ENCODE data around the gene NELFB.
A peak's percentile ranks its signal among the peaks of the same experiment; 100 is the strongest.
"Not testable (repeated sequence)": the region's sequence is repeated elsewhere in the genome, so short reads cannot be mapped to it uniquely, and the experiment has no call there.

The NELFB gene

GRCh38 chr9:137235424-137236237 lies 19.5 kb upstream of the NELFB start:
- DNase-seq = no peak

- DNase-seq = peak; percentile 95
Measured at GRCh38 chr9:137236238-137236935, 18.7 kb upstream of the NELFB start.

GRCh38 chr9:137236936-137237421 lies 18.1 kb upstream of the NELFB start:
- no peak for DNase-seq

- DNase-seq = no peak
Measured at GRCh38 chr9:137237759-137238726, 17.1 kb upstream of the NELFB start.

GRCh38 chr9:137239541-137240200 lies 15.5 kb upstream of the NELFB start:
- DNase-seq = not testable (repeated sequence)

DNA sequence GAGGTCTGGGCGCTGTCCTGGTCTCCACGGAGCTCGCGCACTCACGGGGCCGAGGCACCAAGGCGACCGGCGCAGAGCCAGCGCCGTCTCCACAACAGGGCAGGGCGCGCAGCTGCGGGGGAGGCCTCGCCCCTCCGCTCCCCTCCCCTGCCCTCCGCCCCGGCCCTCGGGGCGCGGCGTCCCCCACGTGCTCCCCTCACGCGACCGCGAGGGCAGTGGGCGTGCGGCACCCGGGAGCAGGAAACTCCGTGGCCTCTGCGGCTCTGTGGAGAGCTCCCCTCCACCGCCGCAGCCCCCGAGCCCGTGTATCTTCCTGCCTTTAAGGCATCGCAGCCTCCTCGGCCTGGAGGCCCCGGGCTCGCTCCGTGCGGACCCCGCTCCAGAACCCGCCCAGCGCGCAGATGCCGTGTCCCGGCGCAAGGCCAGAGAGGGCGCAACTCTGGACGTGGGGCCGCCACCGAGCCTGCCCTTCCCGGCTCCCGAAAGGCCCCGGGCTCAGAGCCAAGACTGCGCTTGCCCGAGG lies 14.7 kb upstream of the NELFB start:
- peak in 1 of 2 experiments; percentile 71 for DNase-seq

- DNase-seq = peak; percentile 95 to 97
Measured at GRCh38 chr9:137240841-137241489, 14.2 kb upstream of the NELFB start, which contains the start of gene TUBB4B. Gene TUBB4B, plus strand, starts transcription at chr9:137241287. Its CDS starts 74 bp downstream, at chr9:137241361.

GRCh38 chr9:137241490-137242268 lies 13.4 kb upstream of the NELFB start:
- peak; percentile 62 to 68 for DNase-seq

GRCh38 chr9:137242269-137243203 lies 12.6 kb upstream of the NELFB start:
- no peak for DNase-seq

DNA sequence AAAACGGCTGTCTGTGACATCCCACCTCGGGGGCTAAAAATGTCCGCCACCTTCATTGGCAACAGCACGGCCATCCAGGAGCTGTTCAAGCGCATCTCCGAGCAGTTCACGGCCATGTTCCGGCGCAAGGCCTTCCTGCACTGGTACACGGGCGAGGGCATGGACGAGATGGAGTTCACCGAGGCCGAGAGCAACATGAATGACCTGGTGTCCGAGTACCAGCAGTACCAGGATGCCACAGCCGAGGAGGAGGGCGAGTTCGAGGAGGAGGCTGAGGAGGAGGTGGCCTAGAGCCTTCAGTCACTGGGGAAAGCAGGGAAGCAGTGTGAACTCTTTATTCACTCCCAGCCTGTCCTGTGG lies 11.9 kb upstream of the NELFB start:
- DNase-seq = not testable (repeated sequence)

DNA sequence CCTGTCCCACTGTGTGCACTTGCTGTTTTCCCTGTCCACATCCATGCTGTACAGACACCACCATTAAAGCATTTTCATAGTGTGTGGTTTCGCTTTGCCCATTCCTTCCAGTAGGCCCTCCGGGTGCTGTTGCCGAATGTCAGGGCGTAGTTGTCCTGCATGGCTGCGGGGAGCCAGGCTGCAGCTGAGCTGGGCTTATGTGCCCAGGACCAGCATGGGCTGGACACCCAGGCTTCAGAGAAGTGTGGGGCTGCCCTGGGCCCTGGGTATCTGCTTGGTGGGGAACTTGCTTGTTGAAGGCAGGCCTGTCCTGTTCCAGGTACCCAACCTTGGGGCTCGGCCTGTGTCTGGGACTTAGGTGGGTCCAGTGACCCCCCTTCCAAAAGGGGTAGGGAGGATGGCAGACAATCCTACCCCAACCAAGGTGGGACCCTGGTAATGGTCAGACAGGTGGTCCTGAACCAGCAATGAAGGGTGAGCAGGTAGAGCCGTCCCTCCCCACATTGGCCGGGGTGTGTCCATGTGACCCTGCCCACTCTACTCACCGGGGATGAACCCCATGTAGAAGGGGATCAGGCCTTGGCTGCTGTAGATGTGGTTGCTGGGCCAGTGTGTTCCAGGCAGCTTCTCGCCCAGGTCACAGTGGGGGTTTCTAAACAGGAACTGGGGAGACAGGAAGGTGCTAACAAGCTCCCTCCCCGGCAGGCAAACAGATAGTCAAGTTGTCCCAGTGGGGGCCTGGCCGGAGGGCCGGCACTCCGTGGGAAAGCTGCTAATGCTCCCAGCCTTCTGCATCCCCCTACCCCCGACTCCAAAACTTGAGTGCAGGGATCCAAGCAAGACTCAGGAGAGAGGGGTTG lies 11.3 kb upstream of the NELFB start:
- DNase-seq = peak in 1 of 2 experiments; percentile 43

DNA sequence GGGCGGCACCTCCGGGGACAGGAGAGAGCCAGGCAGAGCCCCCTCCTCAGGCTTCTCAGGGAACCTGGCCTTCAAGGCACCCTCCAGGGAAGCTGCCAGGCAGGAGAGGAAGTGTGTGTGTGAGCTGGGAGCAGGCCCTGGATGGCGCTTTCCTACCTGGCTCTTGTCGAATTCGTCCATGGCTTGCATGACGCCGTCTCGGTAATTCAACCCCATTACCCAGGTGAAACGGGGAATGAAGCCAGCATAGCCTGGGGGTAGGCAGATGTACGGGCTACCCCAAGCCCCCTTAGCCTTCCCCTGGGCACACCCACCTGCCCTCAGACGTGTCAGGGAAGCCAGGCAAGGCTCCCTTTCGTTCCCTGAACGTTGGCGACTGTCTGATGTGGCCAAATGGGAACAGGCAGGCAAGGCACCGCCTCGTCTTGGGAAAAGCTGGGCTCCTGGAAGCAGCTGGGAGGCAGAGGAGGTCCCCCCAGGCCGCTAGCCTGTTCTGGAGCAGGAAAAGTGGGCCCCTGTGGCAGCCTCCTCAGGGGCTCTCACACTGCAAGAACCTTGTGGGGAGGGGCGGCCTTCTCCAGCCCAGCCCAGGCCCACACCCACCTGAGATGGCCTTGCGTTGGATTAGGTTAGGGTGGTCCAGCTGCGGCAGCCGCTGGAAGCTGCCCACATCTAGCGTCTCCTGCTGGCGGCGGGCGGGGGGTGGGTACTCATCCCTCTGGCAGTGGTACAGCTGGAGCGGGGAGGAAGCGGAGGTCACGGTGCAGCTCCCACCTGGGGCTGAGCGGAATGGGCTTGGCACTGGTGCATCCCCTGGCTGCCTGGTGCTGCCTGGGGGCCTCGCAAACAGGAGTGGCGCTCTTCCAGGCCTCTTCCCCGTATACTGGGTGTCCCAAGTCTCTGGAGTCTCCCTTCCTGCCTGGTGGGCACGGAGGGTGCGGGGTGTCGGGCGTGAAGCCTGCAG lies 10.4 kb upstream of the NELFB start:
- no peak for DNase-seq

GRCh38 chr9:137245450-137246421 lies 9.4 kb upstream of the NELFB start:
- no peak for DNase-seq

- no peak for DNase-seq
Measured at GRCh38 chr9:137247135-137247915, 7.8 kb upstream of the NELFB start.

DNA sequence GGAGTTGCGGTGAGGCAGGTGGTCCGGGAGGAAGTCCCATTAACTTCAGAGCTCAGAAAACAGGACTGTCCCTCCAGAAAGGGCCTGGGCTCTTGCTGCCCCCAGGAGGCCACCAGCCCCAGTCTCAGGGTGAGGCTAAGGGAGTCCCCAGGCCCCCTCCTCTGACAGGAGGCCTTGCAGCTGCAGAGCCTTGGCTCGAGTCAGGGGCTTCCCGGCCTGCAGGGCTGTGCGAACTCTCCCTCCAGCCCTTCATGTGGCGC lies 7.3 kb upstream of the NELFB start:
- no peak for DNase-seq
